Erythroblast (primary cell): ENCODE measurements around the gene NUP107.

Experiments
- GATA1 ChIP-seq: IDR thresholded peaks from 2 replicates; pipeline ENCODE4 v1.6.1; 2011; ENCODE audit warnings: low read depth, mild to moderate bottlenecking, control low read depth, low read length, moderate library complexity
- POLR2A ChIP-seq: IDR thresholded peaks from 2 replicates; pipeline ENCODE4 v1.6.1; 2011; ENCODE audit warnings: mild to moderate bottlenecking, low read length

- no peak for TF ChIP-seq POLR2A
- no peak for TF ChIP-seq GATA1
Observed at GRCh38 chr12:68739891-68740290, 53.1 kb downstream of the NUP107 start.
